K562 (cell line): Measurements from ENCODE around the gene NBR1. TPM values are rescaled to one million over a fixed set of nuclear protein-coding genes. Genes with fewer than 3 reads are reported as not detected.

Source experiments
- ARNT ChIP-seq, 2 experiments: fragments of 450-650 bp; IDR thresholded peaks; 2 replicates each; pipeline ENCODE4 v1.6.1; 2016; ENCODE audit warnings: mild to moderate bottlenecking in 1 of 2
- ATF1 ChIP-seq, 2 experiments: fragments of 450-650 bp in 1 of 2; IDR thresholded peaks; 2 replicates each; pipeline ENCODE4 v1.6.1; 2016; ENCODE audit warnings: missing compliant biosample characterization in 1 of 2, missing genetic modification characterization in 1 of 2
- E2F6 ChIP-seq, 2 experiments: IDR thresholded peaks; 2 replicates each; pipeline ENCODE4 v1.6.1; 2011; ENCODE audit warnings: borderline replicate concordance in 1 of 2, control low read depth in 1 of 2, low read depth in 1 of 2, low read length in 1 of 2, mild to moderate bottlenecking in 1 of 2, mixed read lengths in 1 of 2, moderate library complexity in 1 of 2; ENCODE audit not compliant: insufficient read depth in 1 of 2, insufficient read length in 1 of 2, poor library complexity in 1 of 2, severe bottlenecking in 1 of 2; ENCODE audit errors: extremely low read depth in 1 of 2
- ELK1 ChIP-seq: sonication (generic); formaldehyde crosslinking; IDR thresholded peaks from 2 replicates; pipeline ENCODE4 v1.8.1; 2022; ENCODE audit warnings: missing genetic modification reagents
- ETS1 ChIP-seq: conservative IDR thresholded peaks from 2 replicates; pipeline ENCODE4 v1.6.1; 2011; ENCODE audit warnings: low read depth, mild to moderate bottlenecking, low read length; ENCODE audit not compliant: control insufficient read depth
- FOXJ3 ChIP-seq: sonication (generic); formaldehyde crosslinking; IDR thresholded peaks from 2 replicates; pipeline ENCODE4 v1.4.0; 2020; ENCODE audit warnings: mild to moderate bottlenecking, missing genetic modification reagents
- MTF1 ChIP-seq: fragments of 250-450 bp; sonication (Bioruptor Pico); IDR thresholded peaks from 2 replicates; pipeline ENCODE4 v1.9.0; 2021; ENCODE audit warnings: moderate library complexity, mild to moderate bottlenecking, inconsistent platforms, borderline replicate concordance
- MXI1 ChIP-seq: IDR thresholded peaks from 2 replicates; pipeline ENCODE4 v1.6.1; 2011; ENCODE audit warnings: low read depth, mild to moderate bottlenecking, improper control_type of control experiment, low read length
- NCOA6 ChIP-seq: fragments of 450-650 bp; IDR thresholded peaks from 2 replicates; pipeline ENCODE4 v1.6.1; 2017; ENCODE audit warnings: mild to moderate bottlenecking
- RBBP5 ChIP-seq: fragments of 200-600 bp; sonication (generic); IDR thresholded peaks from 2 replicates; pipeline ENCODE4 v1.6.1; 2012; ENCODE audit warnings: borderline replicate concordance, mild to moderate bottlenecking, low read length, control low read depth, inconsistent platforms; ENCODE audit not compliant: insufficient read depth, poor library complexity, severe bottlenecking
- RNF2 ChIP-seq: sonication (generic); IDR thresholded peaks from 2 replicates; pipeline ENCODE4 v1.6.1; 2016
- RUNX1 ChIP-seq: sonication (generic); IDR thresholded peaks from 2 replicates; pipeline ENCODE4 v1.6.1; 2016; ENCODE audit warnings: antibody characterized with exemption, low read depth
- TRIM24 ChIP-seq, 2 experiments: fragments of 450-650 bp; IDR thresholded peaks; 2 replicates each; pipeline ENCODE4 v1.6.1; 2016
- XRCC3 ChIP-seq: fragments of 450-650 bp; IDR thresholded peaks from 2 replicates; pipeline ENCODE4 v1.6.1; 2017; ENCODE audit warnings: mild to moderate bottlenecking, moderate library complexity
- ZNF175 ChIP-seq: fragments of 200-800 bp; sonication (Bioruptor generic); IDR thresholded peaks from 2 replicates; pipeline ENCODE4 v1.6.1; 2016; ENCODE audit warnings: low read depth, mild to moderate bottlenecking, missing genetic modification characterization, missing compliant biosample characterization
- ZNF586 ChIP-seq: fragments of 450-650 bp; formaldehyde crosslinking; conservative IDR thresholded peaks from 2 replicates; pipeline ENCODE4 v1.4.0; 2020; ENCODE audit warnings: mild to moderate bottlenecking, moderate library complexity
- polyA plus RNA-seq, 8 experiments: library from polyadenylated mRNA; depleted of rRNA in 4 of 8; stranded (reverse) in 5 of 8; unstranded in 3 of 8; fragments of >200 nt; fragmentation: Nextera tagmentation in 2 of 8; fragmentation: Illumina TruSeq in 1 of 8; extraction: Ambion mirVana in 2 of 8; extraction: Trizol in 1 of 8; gene quantifications; 2 replicates each; pipeline versions ENCODE4 v1.2.1 to v1.2.3, GENCODE V29; 2011 to 2014; ENCODE audit warnings: inconsistent platforms in 1 of 8, missing spikeins in 1 of 8
- total RNA-seq, 7 experiments: library from RNA; depleted of rRNA in 6 of 7; stranded (reverse); fragments of >200 nt in 6 of 7; fragmentation: Illumina TruSeq in 2 of 7; extraction: Trizol in 2 of 7; gene quantifications; 2 replicates each; pipeline versions ENCODE4 v1.2.1 to v1.2.3, GENCODE V29; 2011 to 2021; ENCODE audit warnings: low replicate concordance in 1 of 7
- TF ChIP-seq, protein P1 (sequence below), 2 experiments: fragments of 450-650 bp; conservative IDR thresholded peaks; 2 replicates each; pipeline ENCODE4 v1.6.1; 2017; ENCODE audit warnings: mild to moderate bottlenecking in 2 of 2, moderate library complexity in 2 of 2
- TF ChIP-seq, protein P2 (sequence below), 2 experiments: fragments of 450-650 bp in 1 of 2; IDR thresholded peaks; 2 replicates each; pipeline ENCODE4 v1.6.1; 2011 to 2017; ENCODE audit warnings: low read depth in 2 of 2, antibody characterized with exemption in 1 of 2, borderline replicate concordance in 1 of 2, low read length in 1 of 2, mild to moderate bottlenecking in 1 of 2, mixed read lengths in 1 of 2; ENCODE audit not compliant: control insufficient read depth in 1 of 2

NBR1 gene
- total and polyA plus RNA-seq, 9 of the 15 experiments (the other 6 are each of a cell fraction or from before 2014, with no cell fraction given), result 4.2 to 70.1 (median 39.9) TPM

DNA sequence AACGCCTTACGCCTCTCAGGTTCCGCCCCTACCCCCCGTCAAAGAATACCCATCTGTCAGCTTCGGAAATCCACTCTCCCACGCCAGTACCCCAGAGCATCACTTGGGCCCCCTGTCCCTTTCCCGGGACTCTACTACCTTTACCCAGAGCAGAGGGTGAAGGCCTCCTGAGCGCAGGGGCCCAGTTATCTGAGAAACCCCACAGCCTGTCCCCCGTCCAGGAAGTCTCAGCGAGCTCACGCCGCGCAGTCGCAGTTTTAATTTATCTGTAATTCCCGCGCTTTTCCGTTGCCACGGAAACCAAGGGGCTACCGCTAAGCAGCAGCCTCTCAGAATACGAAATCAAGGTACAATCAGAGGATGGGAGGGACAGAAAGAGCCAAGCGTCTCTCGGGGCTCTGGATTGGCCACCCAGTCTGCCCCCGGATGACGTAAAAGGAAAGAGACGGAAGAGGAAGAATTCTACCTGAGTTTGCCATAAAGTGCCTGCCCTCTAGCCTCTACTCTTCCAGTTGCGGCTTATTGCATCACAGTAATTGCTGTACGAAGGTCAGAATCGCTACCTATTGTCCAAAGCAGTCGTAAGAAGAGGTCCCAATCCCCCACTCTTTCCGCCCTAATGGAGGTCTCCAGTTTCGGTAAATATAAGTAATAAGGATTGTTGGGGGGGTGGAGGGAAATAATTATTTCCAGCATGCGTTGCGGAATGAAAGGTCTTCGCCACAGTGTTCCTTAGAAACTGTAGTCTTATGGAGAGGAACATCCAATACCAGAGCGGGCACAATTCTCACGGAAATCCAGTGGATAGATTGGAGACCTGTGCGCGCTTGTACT lies 45.7 kb upstream of the NBR1 start, which contains the start of gene BRCA1 (continued):
- TF ChIP-seq ZNF175, result no peak
- TF ChIP-seq ARNT (IDR thresholded peaks at IDR 0.05), result no peak; a peak in 2 of 4 replicates
- TF ChIP-seq TRIM24 (IDR thresholded peaks at IDR 0.05), result peak; percentile 84 to 88
- TF ChIP-seq MXI1, result peak; percentile 84
- peak; percentile 21; the same call in 1 of the 2 replicates for TF ChIP-seq RNF2
- TF ChIP-seq E2F6 (IDR thresholded peaks at IDR 0.05; ENCODE audit: borderline replicate concordance in 1 of 2, extremely low read depth in 1 of 2, insufficient read depth in 1 of 2, insufficient read length in 1 of 2, low read depth in 1 of 2, low read length in 1 of 2, poor library complexity in 1 of 2, severe bottlenecking in 1 of 2), result peak; percentile 79 to 92
- no peak for TF ChIP-seq ETS1
- TF ChIP-seq, protein P1, sequence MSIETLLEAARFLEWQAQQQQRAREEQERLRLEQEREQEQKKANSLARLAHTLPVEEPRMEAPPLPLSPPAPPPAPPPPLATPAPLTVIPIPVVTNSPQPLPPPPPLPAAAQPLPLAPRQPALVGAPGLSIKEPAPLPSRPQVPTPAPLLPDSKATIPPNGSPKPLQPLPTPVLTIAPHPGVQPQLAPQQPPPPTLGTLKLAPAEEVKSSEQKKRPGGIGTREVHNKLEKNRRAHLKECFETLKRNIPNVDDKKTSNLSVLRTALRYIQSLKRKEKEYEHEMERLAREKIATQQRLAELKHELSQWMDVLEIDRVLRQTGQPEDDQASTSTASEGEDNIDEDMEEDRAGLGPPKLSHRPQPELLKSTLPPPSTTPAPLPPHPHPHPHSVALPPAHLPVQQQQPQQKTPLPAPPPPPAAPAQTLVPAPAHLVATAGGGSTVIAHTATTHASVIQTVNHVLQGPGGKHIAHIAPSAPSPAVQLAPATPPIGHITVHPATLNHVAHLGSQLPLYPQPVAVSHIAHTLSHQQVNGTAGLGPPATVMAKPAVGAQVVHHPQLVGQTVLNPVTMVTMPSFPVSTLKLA (conservative IDR thresholded peaks at IDR 0.05), result peak; percentile 57 to 84; a peak in 3 of 4 replicates
- no peak for TF ChIP-seq MTF1 (CRISPR knock-in tag)
- peak; percentile 85 for TF ChIP-seq ZNF586 (CRISPR knock-in tag)
- no peak for TF ChIP-seq RBBP5
- TF ChIP-seq ELK1 (CRISPR knock-in tag), result no peak
- TF ChIP-seq NCOA6, result peak; percentile 67
- TF ChIP-seq RUNX1, result no peak
- no peak for TF ChIP-seq FOXJ3 (CRISPR knock-in tag)
- TF ChIP-seq ATF1 (CRISPR knock-in tag; IDR thresholded peaks at IDR 0.05), result peak; percentile 84
- peak; percentile 99 for TF ChIP-seq ATF1 (tag; IDR thresholded peaks at IDR 0.05)
- TF ChIP-seq XRCC3, result no peak
- TF ChIP-seq, protein P2, sequence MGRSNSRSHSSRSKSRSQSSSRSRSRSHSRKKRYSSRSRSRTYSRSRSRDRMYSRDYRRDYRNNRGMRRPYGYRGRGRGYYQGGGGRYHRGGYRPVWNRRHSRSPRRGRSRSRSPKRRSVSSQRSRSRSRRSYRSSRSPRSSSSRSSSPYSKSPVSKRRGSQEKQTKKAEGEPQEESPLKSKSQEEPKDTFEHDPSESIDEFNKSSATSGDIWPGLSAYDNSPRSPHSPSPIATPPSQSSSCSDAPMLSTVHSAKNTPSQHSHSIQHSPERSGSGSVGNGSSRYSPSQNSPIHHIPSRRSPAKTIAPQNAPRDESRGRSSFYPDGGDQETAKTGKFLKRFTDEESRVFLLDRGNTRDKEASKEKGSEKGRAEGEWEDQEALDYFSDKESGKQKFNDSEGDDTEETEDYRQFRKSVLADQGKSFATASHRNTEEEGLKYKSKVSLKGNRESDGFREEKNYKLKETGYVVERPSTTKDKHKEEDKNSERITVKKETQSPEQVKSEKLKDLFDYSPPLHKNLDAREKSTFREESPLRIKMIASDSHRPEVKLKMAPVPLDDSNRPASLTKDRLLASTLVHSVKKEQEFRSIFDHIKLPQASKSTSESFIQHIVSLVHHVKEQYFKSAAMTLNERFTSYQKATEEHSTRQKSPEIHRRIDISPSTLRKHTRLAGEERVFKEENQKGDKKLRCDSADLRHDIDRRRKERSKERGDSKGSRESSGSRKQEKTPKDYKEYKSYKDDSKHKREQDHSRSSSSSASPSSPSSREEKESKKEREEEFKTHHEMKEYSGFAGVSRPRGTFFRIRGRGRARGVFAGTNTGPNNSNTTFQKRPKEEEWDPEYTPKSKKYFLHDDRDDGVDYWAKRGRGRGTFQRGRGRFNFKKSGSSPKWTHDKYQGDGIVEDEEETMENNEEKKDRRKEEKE (IDR thresholded peaks at IDR 0.05; ENCODE audit: borderline replicate concordance in 1 of 2, control insufficient read depth in 1 of 2, low read depth in 2 of 2, low read length in 1 of 2), result no peak
